Myometrial cell (primary cell): ENCODE results near the gene CDKN3. TPM values are rescaled to one million over a fixed set of nuclear protein-coding genes. Genes with fewer than 3 reads are reported as not detected.

ENCODE experiments used
- total RNA-seq: library from RNA; depleted of rRNA; stranded (reverse); fragments of >200 nt; gene quantifications from 2 replicates; pipeline ENCODE4 v1.2.3, GENCODE V29; 2015

CDKN3 gene
- 89.1 and 108 TPM in 2 replicates for total RNA-seq

GRCh38 chr14:54396493-54397335 is at the start of gene CDKN3:
Gene CDKN3 (plus strand): TSS chr14:54397007. CDS start chr14:54397069, 62 bp downstream.

GRCh38 chr14:54440873-54441868 is 44.4 kb downstream of the CDKN3 start, which contains the start of gene CNIH1:
Gene CNIH1 (minus strand): TSS chr14:54441374. CDS start chr14:54441327, 47 bp downstream.

Other genes with a start within 250 kb of the CDKN3 start
- 287 and 336 TPM in 2 replicates for gene CNIH1, start 44.4 kb downstream of the CDKN3 start, total RNA-seq
- 55.9 and 85.4 TPM in 2 replicates for gene GMFB, start 92.0 kb downstream of the CDKN3 start, total RNA-seq
- 14.7 and 16.1 TPM in 2 replicates for gene CGRRF1, start 112.9 kb downstream of the CDKN3 start, total RNA-seq
- gene SAMD4A, start 170.1 kb downstream of the CDKN3 start, total RNA-seq: 13.8 and 16.1 TPM in 2 replicates